Kidney (tissue), 22 donors: ENCODE results near the gene CDH8. TPM values are rescaled to one million over a fixed set of nuclear protein-coding genes. Genes with fewer than 3 reads are reported as not detected.

Experiments used
- DNase-seq, 5 donors: peaks; one replicate each; pipeline ENCODE4 v3.0.0-alpha.2; 2013 to 2020
- FAIRE-seq: peaks from 2 replicates; lab custom pipeline; 2012; peaks lifted over from hg19 to GRCh38; lab: Jason Lieb, UNC
- H3K27ac ChIP-seq, 2 donors: one replicate each; pipeline ENCODE4 v1.7.0; 2013; ENCODE audit warnings: low read depth in 2 of 2, low read length in 2 of 2, inconsistent platforms in 1 of 2
- H3K27me3 ChIP-seq: one replicate; pipeline ENCODE4 v1.7.1; 2013; ENCODE audit warnings: low read length, inconsistent platforms; ENCODE audit not compliant: control insufficient read depth, insufficient read depth
- H3K36me3 ChIP-seq, 3 donors: one replicate each; pipeline versions ENCODE4 v1.7.0 to v1.7.1; 2013; ENCODE audit warnings: low read length in 3 of 3, control low read depth in 1 of 3, inconsistent platforms in 1 of 3; ENCODE audit not compliant: insufficient read depth in 3 of 3, control insufficient read depth in 2 of 3
- H3K4me1 ChIP-seq, 3 donors: one replicate each; pipeline versions ENCODE4 v1.7.0 to v1.7.1; 2013; ENCODE audit warnings: low read length in 3 of 3, inconsistent platforms in 1 of 3, low read depth in 1 of 3; ENCODE audit not compliant: control insufficient read depth in 2 of 3, insufficient read depth in 2 of 3
- H3K4me3 ChIP-seq, 3 donors: one replicate each; pipeline versions ENCODE4 v1.7.0 to v1.8.1; 2013; ENCODE audit warnings: low read length in 3 of 3, control low read depth in 1 of 3, inconsistent platforms in 1 of 3
- H3K9ac ChIP-seq, 3 donors: one replicate each; pipeline versions ENCODE4 v1.7.0 to v1.7.1; 2013; ENCODE audit warnings: low read length in 3 of 3, control low read depth in 1 of 3, inconsistent platforms in 1 of 3
- H3K9me3 ChIP-seq, 3 donors: one replicate each; pipeline versions ENCODE4 v1.7.0 to v1.7.1; 2013; ENCODE audit warnings: low read length in 3 of 3, control low read depth in 1 of 3, inconsistent platforms in 1 of 3; ENCODE audit not compliant: control insufficient read depth in 2 of 3, insufficient read depth in 1 of 3
- intact Hi-C: fragments of 100-400 bp; cut with DNase I; formaldehyde crosslinking; loops from one replicate; pipeline ENCODE4 v1.11.1; 2022
- long read RNA-seq, 10 donors: library from polyadenylated mRNA in 1 of 10; unstranded in 1 of 10; transcript quantifications; one replicate each; pipeline ENCODE4 v2.0.0 and lab custom pipeline, GENCODE V29; 2021 to 2026
- polyA plus RNA-seq: library from polyadenylated mRNA; stranded (reverse); fragments of 350-450 nt; fragmentation: Illumina TruSeq; extraction: RNeasy Lipid Tissue Mini Kit (QIAGEN cat#74804); gene quantifications from one replicate; pipeline ENCODE4 v1.2.3, GENCODE V29; 2014; ENCODE audit warnings: low read depth, low replicate concordance; ENCODE audit not compliant: insufficient read depth
- total RNA-seq: library from RNA; stranded (reverse); fragmentation: NEBNext Ultra II Directional; extraction: Animal tissue kit (Norgen Biotek cat#: 25700); gene quantifications from one replicate; pipeline ENCODE4 v1.2.1, GENCODE V29; 2021
- TF ChIP-seq, protein P1 (sequence below): IDR thresholded peaks from 3 replicates; pipeline ENCODE4 v1.5.1; 2012; ENCODE audit warnings: mild to moderate bottlenecking, moderate library complexity, borderline replicate concordance; ENCODE audit not compliant: insufficient read depth; ENCODE audit errors: extremely low read depth
- donor health status: control.
- donor health status: control.
- donor health status: control.
- donor health status: control.
- donor health status: control.
- donor health status: DM: yes; HTN: yes; CAD: no.
- donor health status: Normal renal cell carcinoma (clear cell type).

CDH8 gene
- total RNA-seq = 0.19 TPM
- polyA plus RNA-seq = not detected
- long read RNA-seq, donor 1, full-length matches to known transcripts = 1 of 1 reads
- long read RNA-seq, donor 1, partial matches to known transcripts = 0 of 1 reads
- long read RNA-seq, donor 1, other reads (novel, unspliced or antisense) = 0 of 1 reads
- long read RNA-seq, donor 2 = 0 reads
- long read RNA-seq, donor 3 = 0 reads
- long read RNA-seq, donor 4 = 0 reads
- long read RNA-seq, donor 5 = 0 reads
- long read RNA-seq, donor 6 = 0 reads
- long read RNA-seq, donor 7 = 0 reads
- long read RNA-seq, donor 8 = 0 reads
- long read RNA-seq, donor 9 = 0 reads
- long read RNA-seq, donor 10, partial matches to known transcripts = 0 of 1 reads
- long read RNA-seq, donor 10, other reads (novel, unspliced or antisense) = 0 of 1 reads

GRCh38 chr16:62036101-62036801 is at the start of gene CDH8:
Gene CDH8 (minus strand): TSS chr16:62036438. CDS start chr16:62021403, 15,035 bp downstream.
- Histone ChIP-seq H3K36me3 (no peaks in the 10 kb centered on the region), H3K4me3 (peak within 1 kb of the TSS in 1 of 3 donors; percentile 27), H3K27me3 (peaks cover 35% of the 10 kb centered on the region), H3K4me1 (peaks cover 0 to 4% (median 0%) of the 10 kb centered on the region in 3 donors), H3K9me3 (no peaks in the 10 kb centered on the region), H3K9ac (no peak within 1 kb of the TSS), H3K27ac (no peak within 1 kb of the TSS)
- FAIRE-seq (no peak), DNase-seq (peak in 4 of 5 donors; percentile 62 to 71 (median 67))
- TF ChIP-seq, protein P1, sequence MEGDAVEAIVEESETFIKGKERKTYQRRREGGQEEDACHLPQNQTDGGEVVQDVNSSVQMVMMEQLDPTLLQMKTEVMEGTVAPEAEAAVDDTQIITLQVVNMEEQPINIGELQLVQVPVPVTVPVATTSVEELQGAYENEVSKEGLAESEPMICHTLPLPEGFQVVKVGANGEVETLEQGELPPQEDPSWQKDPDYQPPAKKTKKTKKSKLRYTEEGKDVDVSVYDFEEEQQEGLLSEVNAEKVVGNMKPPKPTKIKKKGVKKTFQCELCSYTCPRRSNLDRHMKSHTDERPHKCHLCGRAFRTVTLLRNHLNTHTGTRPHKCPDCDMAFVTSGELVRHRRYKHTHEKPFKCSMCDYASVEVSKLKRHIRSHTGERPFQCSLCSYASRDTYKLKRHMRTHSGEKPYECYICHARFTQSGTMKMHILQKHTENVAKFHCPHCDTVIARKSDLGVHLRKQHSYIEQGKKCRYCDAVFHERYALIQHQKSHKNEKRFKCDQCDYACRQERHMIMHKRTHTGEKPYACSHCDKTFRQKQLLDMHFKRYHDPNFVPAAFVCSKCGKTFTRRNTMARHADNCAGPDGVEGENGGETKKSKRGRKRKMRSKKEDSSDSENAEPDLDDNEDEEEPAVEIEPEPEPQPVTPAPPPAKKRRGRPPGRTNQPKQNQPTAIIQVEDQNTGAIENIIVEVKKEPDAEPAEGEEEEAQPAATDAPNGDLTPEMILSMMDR = no peak
- intact Hi-C loops = no loop called here

DNA sequence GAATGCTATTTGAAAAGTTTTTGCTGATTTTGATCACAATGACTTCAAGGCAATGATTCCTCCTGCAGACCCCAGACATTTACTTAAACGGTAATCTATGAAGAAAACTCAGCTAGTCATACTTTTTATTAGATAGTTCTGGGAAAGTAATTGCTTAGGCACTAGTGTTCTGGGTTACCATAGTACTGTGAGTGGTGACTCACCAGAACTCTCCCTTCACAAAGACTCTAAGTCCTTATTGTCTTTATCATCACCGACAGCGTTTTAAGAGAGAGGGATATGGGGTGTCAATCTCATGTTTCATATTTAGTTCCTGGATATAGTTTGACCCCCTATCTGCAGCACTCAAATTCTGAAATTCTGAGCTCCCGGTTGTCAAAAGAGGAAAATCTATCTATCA is 43.0 kb upstream of the CDH8 start:
- Histone ChIP-seq H3K9me3 (no peaks in the 10 kb centered on the region), H3K27me3 (no peaks in the 10 kb centered on the region), H3K9ac (no peak overlapping the region), H3K4me3 (no peak overlapping the region), H3K27ac (no peak overlapping the region), H3K36me3 (no peaks in the 10 kb centered on the region), H3K4me1 (no peaks in the 10 kb centered on the region)
- intact Hi-C loops = no loop called here
- TF ChIP-seq, protein P1 = no peak
- DNase-seq (no peak), FAIRE-seq (no peak)

GRCh38 chr16:62077998-62078397 is 41.8 kb upstream of the CDH8 start:
- DNase-seq (peak in 1 of 5 donors; percentile 0), FAIRE-seq (no peak)
- Histone ChIP-seq H3K4me1 (no peaks in the 10 kb centered on the region), H3K9ac (no peak overlapping the region), H3K27me3 (no peaks in the 10 kb centered on the region), H3K27ac (no peak overlapping the region), H3K9me3 (no peaks in the 10 kb centered on the region), H3K4me3 (no peak overlapping the region), H3K36me3 (no peaks in the 10 kb centered on the region)
- TF ChIP-seq, protein P1 = no peak
- intact Hi-C loops = no loop called here
